Lower leg skin (tissue), 3 donors: ENCODE measurements around the gene GUCY1B1.

Source experiments
- CTCF ChIP-seq, 3 donors: fragments of 450-650 bp; IDR thresholded peaks; one replicate each; pipeline ENCODE4 v1.5.1; 2016; ENCODE audit warnings: antibody characterized with exemption in 3 of 3, mild to moderate bottlenecking in 3 of 3, moderate library complexity in 2 of 3
- POLR2A ChIP-seq, 2 donors: fragments of 450-650 bp; IDR thresholded peaks; one replicate each; pipeline ENCODE4 v1.6.1; 2016 to 2017; ENCODE audit warnings: antibody characterized with exemption in 2 of 2, mild to moderate bottlenecking in 1 of 2, moderate library complexity in 1 of 2

DNA sequence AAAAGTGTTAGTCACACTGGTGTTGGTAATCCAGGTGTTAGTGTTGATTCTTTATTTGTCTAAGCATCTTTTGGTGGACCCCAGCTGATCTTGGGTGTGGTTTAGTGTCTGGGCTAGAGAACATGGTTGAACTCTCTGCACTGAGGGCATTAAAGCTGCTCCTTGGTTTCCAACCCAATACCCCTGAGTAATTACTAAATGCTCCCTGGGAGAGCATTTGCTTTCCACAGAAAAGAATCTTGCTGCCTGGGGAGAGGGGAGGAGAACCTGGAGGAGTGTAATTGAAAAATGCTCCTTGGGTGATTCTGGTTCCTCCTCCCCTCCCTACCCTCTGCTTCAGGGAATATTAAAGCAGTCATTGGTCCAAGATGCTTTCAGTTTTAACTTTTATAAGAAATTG, 3.1 kb downstream of the GUCY1B1 start:
- no peak for TF ChIP-seq POLR2A (IDR thresholded peaks at IDR 0.05)
- no peak for TF ChIP-seq CTCF (IDR thresholded peaks at IDR 0.05)
